AG04449 (cell line): ENCODE results near the gene PLPP3.

Source experiments
- CTCF ChIA-PET: fragments of 350-600 bp; formaldehyde crosslinking; extraction: SDS; loops from one replicate; lab custom pipeline; 2021; ENCODE audit warnings: antibody characterized with exemption; lab: Yijun Ruan, JAX
- POLR2A ChIA-PET: fragments of 400-600, 350-600 bp; formaldehyde crosslinking; extraction: SDS; loops from one replicate; lab custom pipeline; 2020; ENCODE audit warnings: antibody characterized with exemption, inconsistent platforms; lab: Yijun Ruan, JAX
- DNase-seq: peaks from one replicate; pipeline ENCODE4 v3.0.0-alpha.2; 2010; ENCODE audit warnings: low read depth, low spot score
- H3K4me3 ChIP-seq: 2 replicates; pipeline ENCODE4 v1.5.1; 2011; ENCODE audit warnings: low read depth, mild to moderate bottlenecking, control low read depth, low read length
- TF ChIP-seq, protein P1 (sequence below): IDR thresholded peaks from one replicate; pipeline ENCODE4 v1.5.1; 2011; ENCODE audit warnings: mild to moderate bottlenecking, moderate library complexity, low read length, control low read depth, inconsistent platforms; ENCODE audit not compliant: insufficient read depth; ENCODE audit errors: missing control alignments

PLPP3 gene

DNA sequence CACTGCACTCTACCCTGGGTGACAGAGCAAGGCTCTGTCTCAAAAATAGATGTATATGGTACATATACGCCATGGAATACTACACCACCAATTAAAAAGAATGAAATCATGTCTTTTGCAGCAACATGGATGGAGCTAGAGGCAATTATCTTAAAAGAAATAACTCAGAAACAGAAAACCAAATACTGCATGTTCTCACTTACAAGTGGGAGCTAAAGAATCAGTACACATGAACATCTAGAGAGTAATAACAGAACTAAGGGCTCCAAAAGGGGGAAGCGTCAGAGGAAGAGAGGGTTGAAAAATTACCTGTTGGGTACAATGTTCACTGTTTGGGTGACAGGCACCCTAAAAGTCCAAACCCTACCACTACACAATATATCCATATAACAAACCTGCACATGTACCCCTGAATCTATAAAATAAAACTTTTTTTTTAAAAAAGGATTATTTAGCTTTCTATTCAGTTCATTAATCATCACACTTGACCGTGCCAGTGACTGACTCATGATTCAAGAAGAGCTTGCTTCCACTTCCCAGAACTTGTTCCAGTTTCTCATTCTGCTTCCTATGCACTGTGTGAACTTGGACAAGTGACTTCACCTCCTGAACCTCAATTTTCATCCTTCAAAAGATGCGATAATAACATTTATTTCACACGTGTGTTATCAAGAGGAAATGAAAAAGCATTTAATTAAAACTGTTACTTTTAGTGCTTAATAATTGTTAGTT lies 109.6 kb downstream of the PLPP3 start:
- ChIA-PET CTCF (interaction anchor here (0.9 kb wide), 1 partner anchor 10 kb away, joined by 3 read pairs; no protein-coding TSS in a partner anchor), POLR2A (no interaction called here)
- TF ChIP-seq, protein P1, sequence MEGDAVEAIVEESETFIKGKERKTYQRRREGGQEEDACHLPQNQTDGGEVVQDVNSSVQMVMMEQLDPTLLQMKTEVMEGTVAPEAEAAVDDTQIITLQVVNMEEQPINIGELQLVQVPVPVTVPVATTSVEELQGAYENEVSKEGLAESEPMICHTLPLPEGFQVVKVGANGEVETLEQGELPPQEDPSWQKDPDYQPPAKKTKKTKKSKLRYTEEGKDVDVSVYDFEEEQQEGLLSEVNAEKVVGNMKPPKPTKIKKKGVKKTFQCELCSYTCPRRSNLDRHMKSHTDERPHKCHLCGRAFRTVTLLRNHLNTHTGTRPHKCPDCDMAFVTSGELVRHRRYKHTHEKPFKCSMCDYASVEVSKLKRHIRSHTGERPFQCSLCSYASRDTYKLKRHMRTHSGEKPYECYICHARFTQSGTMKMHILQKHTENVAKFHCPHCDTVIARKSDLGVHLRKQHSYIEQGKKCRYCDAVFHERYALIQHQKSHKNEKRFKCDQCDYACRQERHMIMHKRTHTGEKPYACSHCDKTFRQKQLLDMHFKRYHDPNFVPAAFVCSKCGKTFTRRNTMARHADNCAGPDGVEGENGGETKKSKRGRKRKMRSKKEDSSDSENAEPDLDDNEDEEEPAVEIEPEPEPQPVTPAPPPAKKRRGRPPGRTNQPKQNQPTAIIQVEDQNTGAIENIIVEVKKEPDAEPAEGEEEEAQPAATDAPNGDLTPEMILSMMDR: no peak
- no peak for DNase-seq
- H3K4me3 ChIP-seq: no peak overlapping the region

DNA sequence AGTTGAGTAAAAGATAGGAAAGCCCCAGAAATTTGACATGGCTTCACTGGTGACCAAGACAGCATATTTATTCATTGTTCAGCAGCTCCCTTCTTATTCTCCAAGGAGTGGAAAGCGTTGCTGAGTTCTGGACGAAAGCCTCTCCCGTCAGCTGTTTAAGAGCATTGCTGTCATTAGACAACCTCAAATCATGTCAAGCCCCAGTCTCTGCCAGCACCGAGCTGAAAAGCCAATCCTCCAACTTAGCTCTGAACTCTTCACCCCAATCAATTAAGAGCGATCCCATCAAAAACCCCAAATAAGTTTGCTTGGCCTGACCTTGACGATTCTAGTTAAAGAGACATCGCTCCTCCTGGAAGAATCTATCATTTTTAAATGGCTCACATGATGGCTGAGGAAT lies 110.8 kb downstream of the PLPP3 start:
- H3K4me3 ChIP-seq: no peak overlapping the region
- TF ChIP-seq, protein P1: no peak
- ChIA-PET CTCF (no interaction called here), POLR2A (no interaction called here)
- no peak for DNase-seq

DNA sequence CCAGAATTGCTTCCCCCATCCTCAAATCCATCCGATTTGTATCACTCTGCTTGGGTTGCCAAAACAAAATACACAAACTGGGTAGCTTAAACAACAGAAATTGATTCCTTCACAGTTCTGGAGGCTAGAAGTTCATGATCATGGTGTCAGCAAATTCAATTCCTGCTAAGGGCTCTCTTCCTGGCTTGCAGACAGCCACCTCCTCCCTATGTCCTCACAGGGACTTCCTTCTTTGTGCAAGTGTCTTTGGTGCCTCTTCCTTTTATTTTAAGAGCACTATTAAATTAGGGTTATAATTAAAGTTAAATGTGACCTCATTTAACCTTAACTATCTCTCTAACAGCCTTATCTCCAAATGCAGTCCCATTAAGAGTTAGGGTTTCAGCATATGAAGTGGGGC lies 112.8 kb downstream of the PLPP3 start:
- H3K4me3 ChIP-seq: no peak overlapping the region
- TF ChIP-seq, protein P1: no peak
- no peak for DNase-seq
- ChIA-PET POLR2A (no interaction called here), CTCF (no interaction called here)

DNA sequence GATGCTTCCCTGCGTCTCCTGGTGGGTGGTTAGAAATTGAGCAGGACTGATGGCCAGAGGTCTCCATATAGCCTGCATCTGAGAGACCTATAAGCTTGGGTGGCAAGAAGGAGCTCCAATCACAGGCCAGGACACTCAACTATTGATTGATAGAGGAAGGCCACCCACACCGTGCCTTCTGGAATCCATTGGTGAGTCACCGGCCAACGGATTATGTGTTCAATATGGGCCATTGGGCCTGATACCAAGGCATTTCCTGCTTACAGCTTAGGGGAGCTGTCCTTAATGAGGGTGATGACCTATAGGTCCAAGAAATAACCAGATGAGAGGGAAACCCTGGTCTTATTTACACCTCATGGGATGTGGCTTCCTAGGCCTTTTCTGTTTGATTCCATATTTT lies 115.1 kb downstream of the PLPP3 start:
- ChIA-PET CTCF (no interaction called here), POLR2A (interaction anchor here (0.6 kb wide), 1 partner anchor 63 kb away, joined by 3 read pairs; no protein-coding TSS in a partner anchor)
- no peak overlapping the region for H3K4me3 ChIP-seq
- no peak for DNase-seq
- TF ChIP-seq, protein P1: no peak

DNA sequence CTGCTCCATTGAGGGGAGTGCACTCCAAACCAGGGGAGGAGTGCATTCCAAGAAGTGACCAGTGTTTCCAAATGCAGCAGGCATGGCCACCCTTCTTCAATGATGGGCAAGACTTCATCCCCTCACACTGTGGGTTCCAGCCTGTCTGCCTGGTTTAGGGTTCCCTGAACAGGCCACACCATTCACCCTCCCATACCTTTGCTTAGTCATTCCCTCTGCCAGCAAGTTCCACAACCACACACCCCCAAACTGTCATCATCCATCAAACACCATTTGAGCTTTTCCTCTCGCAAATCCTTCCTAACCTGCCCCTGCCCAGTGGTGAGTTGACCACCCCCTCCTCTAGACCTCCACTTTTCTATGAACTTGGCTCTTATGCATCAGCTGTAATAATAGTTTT lies 116.0 kb downstream of the PLPP3 start:
- CTCF ChIA-PET: interaction anchor here (0.8 kb wide), 1 partner anchor 15 kb away, joined by 3 read pairs; no protein-coding TSS in a partner anchor
- DNase-seq: no peak
- POLR2A ChIA-PET: no interaction called here
- no peak overlapping the region for H3K4me3 ChIP-seq
- TF ChIP-seq, protein P1: no peak

DNA sequence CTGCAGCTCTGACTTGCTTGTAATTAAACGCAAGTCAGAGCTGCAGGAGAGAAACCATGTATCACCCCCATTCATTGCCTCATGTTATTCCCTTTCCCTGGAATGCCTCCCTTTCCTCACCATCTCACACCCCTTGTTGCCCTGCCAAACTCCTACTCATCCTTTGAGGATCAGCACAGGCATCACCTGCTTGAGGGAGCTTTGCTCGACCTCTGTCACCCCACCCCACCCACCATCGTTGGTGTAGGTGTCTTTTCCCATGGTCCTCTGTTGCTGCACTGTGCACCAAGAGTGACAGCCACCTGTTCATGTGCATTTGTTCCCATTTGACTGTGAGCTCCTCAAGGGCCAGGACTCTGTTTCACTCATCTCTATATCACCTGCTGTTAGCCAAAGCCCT lies 117.2 kb downstream of the PLPP3 start:
- CTCF ChIA-PET: no interaction called here
- TF ChIP-seq, protein P1: no peak
- no peak for DNase-seq
- POLR2A ChIA-PET: no interaction called here
- no peak overlapping the region for H3K4me3 ChIP-seq
